Right ventricle myocardium inferior (tissue), 1 donor: ENCODE measurements around the gene BCAS1. TPM values are rescaled to one million over a fixed set of nuclear protein-coding genes. Genes with fewer than 3 reads are reported as not detected.

ENCODE experiments used
- ATAC-seq: fragments of 200-7000 bp; cut with Tn5 transposase; one replicate; pipeline ENCODE4 v1.9.1; 2020; ENCODE audit warnings: mild to moderate bottlenecking, moderate library complexity
- DNase-seq: peaks from one replicate; pipeline ENCODE4 v3.0.0; 2021; ENCODE audit errors: missing footprints
- intact Hi-C: fragments of 100-400 bp; cut with DNase I; formaldehyde crosslinking; loops from one replicate; pipeline ENCODE4 v1.11.0; 2022
- total RNA-seq: library from RNA; stranded (reverse); fragmentation: NEBNext Ultra II Directional; extraction: Animal tissue kit (Norgen Biotek cat#: 25700); gene quantifications from one replicate; pipeline ENCODE4 v1.2.1, GENCODE V29; 2021
- donor health status: DM: no; HTN: yes; CAD: no; lungs with severe emphysema.

The BCAS1 gene
- total RNA-seq, 1 donor from 2014 or later: not detected

GRCh38 chr20:54004445-54004844 is 65.9 kb downstream of the BCAS1 start:
- DNase-seq: no peak
- intact Hi-C loops: no loop called here
- ATAC-seq: no peak

GRCh38 chr20:54002741-54003140 is 67.7 kb downstream of the BCAS1 start:
- no peak for ATAC-seq
- DNase-seq: no peak
- intact Hi-C loops: no loop called here

GRCh38 chr20:54002056-54002575 is 68.3 kb downstream of the BCAS1 start:
- ATAC-seq (no peak), DNase-seq (no peak)
- intact Hi-C loops: no loop called here

GRCh38 chr20:54000914-54001313 is 69.5 kb downstream of the BCAS1 start:
- DNase-seq (no peak), ATAC-seq (no peak)
- intact Hi-C loops: no loop called here

- intact Hi-C loops: no loop called here
- DNase-seq: no peak
- no peak for ATAC-seq
Measured at GRCh38 chr20:54000262-54000661, 70.1 kb downstream of the BCAS1 start.

GRCh38 chr20:53999077-53999476 is 71.3 kb downstream of the BCAS1 start:
- intact Hi-C loops: no loop called here
- DNase-seq (no peak), ATAC-seq (no peak)

GRCh38 chr20:53996584-53997486 is 73.6 kb downstream of the BCAS1 start:
- DNase-seq (no peak), ATAC-seq (no peak)
- intact Hi-C loops: no loop called here

GRCh38 chr20:53995949-53996348 is 74.4 kb downstream of the BCAS1 start:
- no peak for DNase-seq
- no peak for ATAC-seq
- intact Hi-C loops: no loop called here

- DNase-seq (no peak), ATAC-seq (no peak)
- intact Hi-C loops: no loop called here
Measured at GRCh38 chr20:53994088-53994487, 76.3 kb downstream of the BCAS1 start.

- DNase-seq: no peak
- ATAC-seq: no peak
- intact Hi-C loops: no loop called here
Measured at GRCh38 chr20:53993310-53993709, 77.1 kb downstream of the BCAS1 start.

GRCh38 chr20:53990768-53991450 is 79.5 kb downstream of the BCAS1 start:
- DNase-seq (no peak), ATAC-seq (no peak)
- intact Hi-C loops: no loop called here

- DNase-seq (no peak), ATAC-seq (no peak)
- intact Hi-C loops: no loop called here
Measured at GRCh38 chr20:53990003-53990402, 80.4 kb downstream of the BCAS1 start.

GRCh38 chr20:53989401-53989800 is 81.0 kb downstream of the BCAS1 start:
- DNase-seq: no peak
- intact Hi-C loops: no loop called here
- ATAC-seq: no peak

- no peak for ATAC-seq
- no peak for DNase-seq
- intact Hi-C loops: no loop called here
Measured at GRCh38 chr20:53986037-53986650, 84.2 kb downstream of the BCAS1 start.

GRCh38 chr20:53985150-53985518 is 85.3 kb downstream of the BCAS1 start:
- intact Hi-C loops: no loop called here
- ATAC-seq (no peak), DNase-seq (no peak)

- intact Hi-C loops: no loop called here
- ATAC-seq (no peak), DNase-seq (no peak)
Measured at GRCh38 chr20:53984356-53985149, 85.8 kb downstream of the BCAS1 start.

- ATAC-seq: no peak
- DNase-seq: no peak
- intact Hi-C loops: no loop called here
Measured at GRCh38 chr20:53983401-53983800, 87.0 kb downstream of the BCAS1 start.

GRCh38 chr20:53982624-53983023 is 87.8 kb downstream of the BCAS1 start:
- ATAC-seq: no peak
- intact Hi-C loops: no loop called here
- DNase-seq: no peak
